Measurements from ENCODE around the gene LRCH4. TPM values are rescaled to one million over a fixed set of nuclear protein-coding genes. Genes with fewer than 3 reads are reported as not detected.

LRCH4 gene
- total and polyA plus RNA-seq, 2 of the 13 experiments (the other 11 are each of a cell fraction or from before 2014, with no cell fraction given) = 7.0 to 9.3 TPM

GRCh38 chr7:100545360-100546128 is 40.4 kb downstream of the LRCH4 start (continued):
- TF ChIP-seq, protein P1, sequence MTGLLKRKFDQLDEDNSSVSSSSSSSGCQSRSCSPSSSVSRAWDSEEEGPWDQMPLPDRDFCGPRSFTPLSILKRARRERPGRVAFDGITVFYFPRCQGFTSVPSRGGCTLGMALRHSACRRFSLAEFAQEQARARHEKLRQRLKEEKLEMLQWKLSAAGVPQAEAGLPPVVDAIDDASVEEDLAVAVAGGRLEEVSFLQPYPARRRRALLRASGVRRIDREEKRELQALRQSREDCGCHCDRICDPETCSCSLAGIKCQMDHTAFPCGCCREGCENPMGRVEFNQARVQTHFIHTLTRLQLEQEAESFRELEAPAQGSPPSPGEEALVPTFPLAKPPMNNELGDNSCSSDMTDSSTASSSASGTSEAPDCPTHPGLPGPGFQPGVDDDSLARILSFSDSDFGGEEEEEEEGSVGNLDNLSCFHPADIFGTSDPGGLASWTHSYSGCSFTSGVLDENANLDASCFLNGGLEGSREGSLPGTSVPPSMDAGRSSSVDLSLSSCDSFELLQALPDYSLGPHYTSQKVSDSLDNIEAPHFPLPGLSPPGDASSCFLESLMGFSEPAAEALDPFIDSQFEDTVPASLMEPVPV (CRISPR knock-in tag; IDR thresholded peaks at IDR 0.05) = no peak
- TF ChIP-seq EP300 (IDR thresholded peaks at IDR 0.05; ENCODE audit: low read depth in 2 of 2, low read length in 2 of 2) (peak in 1 of 2 experiments; percentile 68; a peak in 2 of 4 replicates), EP300 (CRISPR knock-in tag; IDR thresholded peaks at IDR 0.05; ENCODE audit: borderline replicate concordance) (peak; percentile 75; the same call in 1 of the 2 replicates), MXD1 (CRISPR knock-in tag; IDR thresholded peaks at IDR 0.05) (no peak), ZNF205 (CRISPR knock-in tag; IDR thresholded peaks at IDR 0.05) (peak; percentile 46; the same call in 1 of the 2 replicates), ZNF557 (CRISPR knock-in tag; IDR thresholded peaks at IDR 0.05) (0 out of 2 replicates have a peak, but pooled peaks have one; percentile 20), REL (CRISPR knock-in tag; conservative IDR thresholded peaks at IDR 0.05) (no peak), TMF1 (CRISPR knock-in tag; IDR thresholded peaks at IDR 0.05; ENCODE audit: low read depth) (no peak; the same call in 1 of the 2 replicates), POLR2AphosphoS5 (IDR thresholded peaks at IDR 0.05; ENCODE audit: low read depth, low read length) (peak; percentile 11), TAF1 (CRISPR knock-in tag; IDR thresholded peaks at IDR 0.05) (0 out of 2 replicates have a peak, but pooled peaks have one; percentile 8), ZNF770 (CRISPR knock-in tag; IDR thresholded peaks at IDR 0.05) (0 out of 2 replicates have a peak, but pooled peaks have one; percentile 18), ZNF609 (CRISPR knock-in tag; IDR thresholded peaks at IDR 0.05; ENCODE audit: borderline replicate concordance) (peak; percentile 27), PAF1 (CRISPR knock-in tag; IDR thresholded peaks at IDR 0.05) (peak; percentile 74), ZNF780A (CRISPR knock-in tag; IDR thresholded peaks at IDR 0.05) (no peak), ELF4 (CRISPR knock-in tag; IDR thresholded peaks at IDR 0.05; ENCODE audit: borderline replicate concordance) (0 out of 2 replicates have a peak, but pooled peaks have one; percentile 3), TSC22D2 (CRISPR knock-in tag; IDR thresholded peaks at IDR 0.05; ENCODE audit: borderline replicate concordance) (no peak)
- TF ChIP-seq, protein P2, sequence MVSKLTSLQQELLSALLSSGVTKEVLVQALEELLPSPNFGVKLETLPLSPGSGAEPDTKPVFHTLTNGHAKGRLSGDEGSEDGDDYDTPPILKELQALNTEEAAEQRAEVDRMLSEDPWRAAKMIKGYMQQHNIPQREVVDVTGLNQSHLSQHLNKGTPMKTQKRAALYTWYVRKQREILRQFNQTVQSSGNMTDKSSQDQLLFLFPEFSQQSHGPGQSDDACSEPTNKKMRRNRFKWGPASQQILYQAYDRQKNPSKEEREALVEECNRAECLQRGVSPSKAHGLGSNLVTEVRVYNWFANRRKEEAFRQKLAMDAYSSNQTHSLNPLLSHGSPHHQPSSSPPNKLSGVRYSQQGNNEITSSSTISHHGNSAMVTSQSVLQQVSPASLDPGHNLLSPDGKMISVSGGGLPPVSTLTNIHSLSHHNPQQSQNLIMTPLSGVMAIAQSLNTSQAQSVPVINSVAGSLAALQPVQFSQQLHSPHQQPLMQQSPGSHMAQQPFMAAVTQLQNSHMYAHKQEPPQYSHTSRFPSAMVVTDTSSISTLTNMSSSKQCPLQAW (CRISPR knock-in tag; IDR thresholded peaks at IDR 0.05) = no peak

Data from HepG2 (cell line).